ENCODE results near the gene CASP3. TPM values are rescaled to one million over a fixed set of nuclear protein-coding genes. Genes with fewer than 3 reads are reported as not detected.

CASP3 gene
- total RNA-seq, 1 experiment from 2014 or later, result 11.4 TPM

DNA sequence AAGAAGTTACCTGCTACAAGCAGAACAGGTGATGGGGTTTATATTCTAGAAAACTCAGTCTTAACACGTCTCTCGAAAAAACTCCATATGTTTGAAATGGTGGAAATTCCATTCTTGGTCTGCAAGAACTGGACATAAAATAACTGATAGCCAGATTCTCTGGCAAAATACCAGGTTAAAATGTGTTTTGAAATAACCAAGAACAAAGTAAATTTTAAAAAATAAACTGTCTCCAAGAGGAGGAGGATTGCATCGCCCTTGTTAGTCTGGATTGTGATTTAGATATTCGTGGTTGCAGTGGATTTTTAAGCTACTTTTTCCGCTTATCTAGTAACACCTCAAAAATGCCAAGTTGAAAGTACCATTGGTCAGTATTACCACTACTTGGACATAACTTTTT is 43.8 kb upstream of the CASP3 start:
- RAD21 ChIA-PET (ENCODE audit: low non-redundant PET in 1 of 2, low total read pairs in 2 of 2, uncharacterized antibody in 2 of 2, unreplicated experiment in 2 of 2), result no interaction called here
- H3K4me3 ChIP-seq (replicated peaks in 1 of 2; ENCODE audit: low read depth in 1 of 2, low read length in 2 of 2), result no peak overlapping the region
- CTCF ChIA-PET, result no interaction called here
- DNase-seq (ENCODE audit: low read depth, low spot score), result no peak
- POLR2A ChIA-PET, result no interaction called here
- H3K4me2 ChIP-seq (ENCODE audit: low read length), result no peak overlapping the region
- 0 out of 4 replicates have a peak, but pooled peaks cover 0 to 2% of the 10 kb centered on the region in 2 experiments for H3K36me3 ChIP-seq (ENCODE audit: control insufficient read depth in 1 of 2, insufficient read depth in 2 of 2, low read length in 2 of 2)
- H3K9ac ChIP-seq (ENCODE audit: low read length), result no peak overlapping the region
- H3K27ac ChIP-seq (ENCODE audit: low read depth, low read length), result no peak overlapping the region
- no peak for ATAC-seq
- H3K79me2 ChIP-seq (ENCODE audit: insufficient read depth, low read length), result no peaks in the 10 kb centered on the region
- H4K20me1 ChIP-seq (ENCODE audit: insufficient read depth), result no peaks in the 10 kb centered on the region
- no TSS peak for BruUV-seq (replicated peaks)
- intact Hi-C loops (cut with micrococcal nuclease), result no loop called here
- H3K4me1 ChIP-seq (ENCODE audit: control insufficient read depth in 1 of 2, insufficient read depth in 2 of 2, low read length in 2 of 2), result peaks cover 3 to 12% of the 10 kb centered on the region in 2 experiments; a peak in 2 of 4 replicates
- H3K27me3 ChIP-seq (ENCODE audit: insufficient read depth, low read length), result no peaks in the 10 kb centered on the region
- H3K9me2 ChIP-seq (ENCODE audit: insufficient read depth), result no peaks in the 10 kb centered on the region
- H3K9me3 ChIP-seq (ENCODE audit: control insufficient read depth in 1 of 2, insufficient read depth in 1 of 2, low read depth in 1 of 2, low read length in 2 of 2), result no peaks in the 10 kb centered on the region
- TF ChIP-seq CEBPB (IDR thresholded peaks at IDR 0.05; ENCODE audit: low read depth) (no peak), ZFX (IDR thresholded peaks at IDR 0.05) (no peak), TCF7L2 (IDR thresholded peaks at IDR 0.05; ENCODE audit: borderline replicate concordance, extremely low read depth, insufficient read depth, insufficient read length) (no peak), ELF1 (IDR thresholded peaks at IDR 0.05; ENCODE audit: borderline replicate concordance, low read depth) (no peak), EZH2 (IDR thresholded peaks at IDR 0.05) (no peak)
- no peak overlapping the region for H2AFZ ChIP-seq (ENCODE audit: low read depth, low read length, poor library complexity, severe bottlenecking)

DNA sequence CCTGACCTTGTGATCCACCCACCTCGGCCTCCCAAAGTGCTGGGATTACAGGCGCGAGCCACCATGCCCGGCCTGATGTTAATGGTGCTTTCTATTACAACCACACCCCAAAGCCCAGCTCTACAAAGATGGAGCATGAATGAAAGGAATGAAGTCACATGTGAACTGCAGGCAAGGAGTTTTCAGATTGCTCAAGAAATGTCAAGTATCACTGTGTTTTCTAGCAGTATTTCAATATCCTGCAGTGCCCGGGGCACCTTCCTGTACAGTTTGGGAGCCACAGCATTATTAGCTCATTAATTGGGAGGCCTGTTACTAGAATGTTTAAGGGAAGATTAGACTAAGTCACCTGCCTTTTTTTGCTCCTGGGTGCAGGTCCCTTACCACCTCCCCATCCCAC is 40.4 kb upstream of the CASP3 start:
- Histone ChIP-seq H3K9ac (ENCODE audit: low read length) (no peak overlapping the region), H3K36me3 (ENCODE audit: control insufficient read depth in 1 of 2, insufficient read depth in 2 of 2, low read length in 2 of 2) (no peaks in the 10 kb centered on the region), H3K27me3 (ENCODE audit: insufficient read depth, low read length) (no peaks in the 10 kb centered on the region), H4K20me1 (ENCODE audit: insufficient read depth) (no peaks in the 10 kb centered on the region), H3K9me3 (ENCODE audit: control insufficient read depth in 1 of 2, insufficient read depth in 1 of 2, low read depth in 1 of 2, low read length in 2 of 2) (no peaks in the 10 kb centered on the region), H3K4me2 (ENCODE audit: low read length) (no peak overlapping the region), H2AFZ (ENCODE audit: low read depth, low read length, poor library complexity, severe bottlenecking) (no peak overlapping the region), H3K4me1 (ENCODE audit: control insufficient read depth in 1 of 2, insufficient read depth in 2 of 2, low read length in 2 of 2) (peaks cover 3 to 17% of the 10 kb centered on the region in 2 experiments; a peak in 2 of 4 replicates), H3K79me2 (ENCODE audit: insufficient read depth, low read length) (no peaks in the 10 kb centered on the region), H3K27ac (ENCODE audit: low read depth, low read length) (no peak overlapping the region), H3K9me2 (ENCODE audit: insufficient read depth) (no peaks in the 10 kb centered on the region), H3K4me3 (replicated peaks in 1 of 2; ENCODE audit: low read depth in 1 of 2, low read length in 2 of 2) (no peak overlapping the region)
- no TSS peak for BruUV-seq (replicated peaks)
- DNase-seq (ENCODE audit: low read depth, low spot score), result no peak
- ChIA-PET CTCF (no interaction called here), POLR2A (no interaction called here), RAD21 (ENCODE audit: low non-redundant PET in 1 of 2, low total read pairs in 2 of 2, uncharacterized antibody in 2 of 2, unreplicated experiment in 2 of 2) (no interaction called here)
- intact Hi-C loops (cut with micrococcal nuclease), result no loop called here
- no peak for TF ChIP-seq TCF7L2 (IDR thresholded peaks at IDR 0.05; ENCODE audit: borderline replicate concordance, extremely low read depth, insufficient read depth, insufficient read length)
- TF ChIP-seq, protein P1, sequence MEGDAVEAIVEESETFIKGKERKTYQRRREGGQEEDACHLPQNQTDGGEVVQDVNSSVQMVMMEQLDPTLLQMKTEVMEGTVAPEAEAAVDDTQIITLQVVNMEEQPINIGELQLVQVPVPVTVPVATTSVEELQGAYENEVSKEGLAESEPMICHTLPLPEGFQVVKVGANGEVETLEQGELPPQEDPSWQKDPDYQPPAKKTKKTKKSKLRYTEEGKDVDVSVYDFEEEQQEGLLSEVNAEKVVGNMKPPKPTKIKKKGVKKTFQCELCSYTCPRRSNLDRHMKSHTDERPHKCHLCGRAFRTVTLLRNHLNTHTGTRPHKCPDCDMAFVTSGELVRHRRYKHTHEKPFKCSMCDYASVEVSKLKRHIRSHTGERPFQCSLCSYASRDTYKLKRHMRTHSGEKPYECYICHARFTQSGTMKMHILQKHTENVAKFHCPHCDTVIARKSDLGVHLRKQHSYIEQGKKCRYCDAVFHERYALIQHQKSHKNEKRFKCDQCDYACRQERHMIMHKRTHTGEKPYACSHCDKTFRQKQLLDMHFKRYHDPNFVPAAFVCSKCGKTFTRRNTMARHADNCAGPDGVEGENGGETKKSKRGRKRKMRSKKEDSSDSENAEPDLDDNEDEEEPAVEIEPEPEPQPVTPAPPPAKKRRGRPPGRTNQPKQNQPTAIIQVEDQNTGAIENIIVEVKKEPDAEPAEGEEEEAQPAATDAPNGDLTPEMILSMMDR (IDR thresholded peaks at IDR 0.05 in 2 of 3, conservative IDR thresholded peaks at IDR 0.05 in 1 of 3; ENCODE audit: borderline replicate concordance in 1 of 3, insufficient read depth in 1 of 3, low read depth in 2 of 3, low read length in 2 of 3), result no peak
- no peak for TF ChIP-seq POLR2AphosphoS5 (IDR thresholded peaks at IDR 0.05; ENCODE audit: low read depth, low read length)
- TF ChIP-seq ZFX (IDR thresholded peaks at IDR 0.05), result no peak
- no peak for ATAC-seq

Measured in HCT116 (cell line).